Activated CD4-positive, alpha-beta memory T cell treated with anti-CD3 and anti-CD28 coated beads, Interleukin-2, amount 10 ng/mL, durations not matched to agents 7 days and 5 days (primary cell): Measurements from ENCODE around the gene ACTN1. TPM values are rescaled to one million over a fixed set of nuclear protein-coding genes. Genes with fewer than 3 reads are reported as not detected.

Experiments used
- CTCF ChIA-PET: fragments of 350-600 bp; sonication (Branson Sonifier 250); formaldehyde crosslinking; loops from one replicate; lab custom pipeline; 2021; ENCODE audit warnings: antibody characterized with exemption, inconsistent platforms; lab: Charles Lee
- POLR2A ChIA-PET: fragments of 350-600 bp; sonication (Branson Sonifier 250); formaldehyde crosslinking; loops from one replicate; lab custom pipeline; 2021; ENCODE audit warnings: antibody characterized with exemption; lab: Charles Lee
- DNase-seq: peaks from one replicate; pipeline ENCODE4 v3.0.0-alpha.2; 2020
- H3K27ac Mint-ChIP-seq: one replicate; pipeline ENCODE4 v1.8.0; 2021; ENCODE audit warnings: mild to moderate bottlenecking, mixed read lengths
- H3K27me3 Mint-ChIP-seq: one replicate; pipeline ENCODE4 v1.8.0; 2021; ENCODE audit warnings: mixed read lengths
- H3K36me3 Mint-ChIP-seq: one replicate; pipeline ENCODE4 v1.8.0; 2021; ENCODE audit warnings: low read depth, mixed read lengths
- H3K4me1 Mint-ChIP-seq: one replicate; pipeline ENCODE4 v1.8.0; 2021; ENCODE audit warnings: mixed read lengths
- H3K4me3 Mint-ChIP-seq: one replicate; pipeline ENCODE4 v1.8.0; 2021; ENCODE audit warnings: mild to moderate bottlenecking, mixed read lengths
- H3K9me3 Mint-ChIP-seq: one replicate; pipeline ENCODE4 v1.8.0; 2021; ENCODE audit warnings: mixed read lengths
- total RNA-seq, 2 experiments: library from RNA; stranded (reverse); gene quantifications; one replicate each; pipeline ENCODE4 v1.2.3, GENCODE V29; 2021

ACTN1 gene
- total RNA-seq, 2 experiments from 2014 or later, result 34.7 to 37.1 TPM

DNA sequence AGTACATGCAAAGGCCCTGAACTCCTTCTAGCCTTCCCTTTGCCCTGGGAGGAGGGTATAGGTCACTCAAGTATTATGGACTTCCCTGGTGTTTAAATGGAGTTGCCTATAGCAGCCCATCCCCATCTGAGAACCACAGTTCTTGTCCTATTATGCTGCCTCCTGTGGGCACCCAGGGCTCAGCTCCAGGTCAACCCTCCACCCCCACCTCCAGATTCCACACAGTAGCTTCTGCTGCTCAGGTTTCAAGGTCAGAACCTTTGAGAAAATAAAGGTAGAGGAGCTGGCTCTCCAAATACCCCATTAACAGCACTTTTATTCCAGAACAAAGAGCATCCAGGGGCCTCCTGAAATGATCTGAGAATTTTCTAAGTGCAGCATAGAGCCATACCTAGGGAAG is 57.4 kb downstream of the ACTN1 start:
- ChIA-PET CTCF (interaction anchor here (1.2 kb wide), 1 partner anchor 9 kb away, joined by 4 read pairs; no protein-coding TSS in a partner anchor), POLR2A (no interaction called here)
- no peaks in the 10 kb centered on the region for H3K27me3 Mint-ChIP-seq
- peaks cover 17% of the 10 kb centered on the region for H3K9me3 Mint-ChIP-seq
- no peak overlapping the region for H3K4me3 Mint-ChIP-seq
- H3K4me1 Mint-ChIP-seq, result no peaks in the 10 kb centered on the region
- no peak overlapping the region for H3K27ac Mint-ChIP-seq
- H3K36me3 Mint-ChIP-seq, result peaks cover 28% of the 10 kb centered on the region
- DNase-seq, result no peak

DNA sequence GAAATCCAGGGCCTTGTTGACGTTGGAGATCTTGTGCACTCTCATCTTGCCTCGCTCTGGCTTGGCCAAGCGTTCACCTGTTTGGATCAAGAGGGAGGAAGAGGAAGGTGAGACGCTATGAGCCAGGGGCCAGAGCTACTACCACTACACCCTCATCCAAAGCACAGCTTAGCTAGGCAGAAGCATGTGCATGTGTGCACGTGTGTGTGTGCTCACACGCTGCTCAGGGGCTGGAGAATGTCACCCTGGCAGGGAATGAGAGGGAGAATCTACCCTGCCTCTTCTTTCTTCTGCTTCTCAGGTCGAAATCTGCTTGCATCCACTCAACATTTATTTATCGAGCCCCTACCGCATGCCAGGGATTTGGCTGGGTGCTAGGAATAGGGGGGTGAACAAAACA is 58.1 kb downstream of the ACTN1 start:
- peaks cover 14% of the 10 kb centered on the region for H3K9me3 Mint-ChIP-seq
- no peak overlapping the region for H3K4me3 Mint-ChIP-seq
- H3K27ac Mint-ChIP-seq, result no peak overlapping the region
- no peak for DNase-seq
- ChIA-PET POLR2A (no interaction called here), CTCF (interaction anchor here (1.2 kb wide), 1 partner anchor 8 kb away, joined by 4 read pairs; no protein-coding TSS in a partner anchor)
- H3K4me1 Mint-ChIP-seq, result no peaks in the 10 kb centered on the region
- no peaks in the 10 kb centered on the region for H3K27me3 Mint-ChIP-seq
- peaks cover 24% of the 10 kb centered on the region for H3K36me3 Mint-ChIP-seq

DNA sequence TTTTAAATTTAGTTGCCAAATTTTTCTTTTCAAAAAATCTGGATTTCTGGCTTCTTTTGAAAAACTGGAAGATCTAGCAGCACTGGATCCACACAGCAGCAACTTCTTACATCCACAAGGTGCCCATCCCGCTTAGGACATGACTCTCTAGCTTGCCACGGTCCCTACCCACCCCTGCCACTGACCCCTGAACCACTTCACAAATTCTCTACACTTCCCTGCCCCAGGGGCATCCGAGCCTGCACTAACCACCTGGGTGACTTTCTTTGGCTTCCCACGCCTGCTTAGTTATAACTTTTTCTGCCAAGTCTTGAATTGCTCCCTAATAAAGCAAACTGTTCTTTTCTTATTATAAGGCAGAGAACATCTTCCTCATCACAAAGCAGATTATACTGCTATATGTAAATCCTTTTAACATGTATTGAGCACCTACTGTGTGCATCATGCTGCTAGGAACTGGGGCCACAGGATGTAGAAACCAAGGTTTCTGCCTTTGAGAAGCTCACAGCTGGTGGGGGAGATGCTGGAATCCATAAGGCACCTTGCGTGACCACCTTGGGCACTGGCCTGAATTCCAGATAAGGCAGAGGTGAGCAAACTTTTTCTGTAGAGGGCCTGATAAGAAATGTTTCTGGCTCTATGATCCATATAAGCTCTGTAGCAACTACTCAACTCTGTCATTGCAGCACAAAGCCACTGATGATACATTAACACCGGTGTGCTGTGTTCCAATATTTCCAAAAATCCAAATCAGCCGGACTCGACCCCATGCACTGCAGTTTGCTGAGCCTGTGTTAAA is 59.8 kb downstream of the ACTN1 start:
- no peak for DNase-seq
- ChIA-PET POLR2A (no interaction called here), CTCF (no interaction called here)
- Mint-ChIP-seq H3K36me3 (peaks cover 10% of the 10 kb centered on the region), H3K4me1 (no peaks in the 10 kb centered on the region), H3K9me3 (no peaks in the 10 kb centered on the region), H3K27ac (peak overlapping the region; percentile 28), H3K27me3 (no peaks in the 10 kb centered on the region), H3K4me3 (no peak overlapping the region)

DNA sequence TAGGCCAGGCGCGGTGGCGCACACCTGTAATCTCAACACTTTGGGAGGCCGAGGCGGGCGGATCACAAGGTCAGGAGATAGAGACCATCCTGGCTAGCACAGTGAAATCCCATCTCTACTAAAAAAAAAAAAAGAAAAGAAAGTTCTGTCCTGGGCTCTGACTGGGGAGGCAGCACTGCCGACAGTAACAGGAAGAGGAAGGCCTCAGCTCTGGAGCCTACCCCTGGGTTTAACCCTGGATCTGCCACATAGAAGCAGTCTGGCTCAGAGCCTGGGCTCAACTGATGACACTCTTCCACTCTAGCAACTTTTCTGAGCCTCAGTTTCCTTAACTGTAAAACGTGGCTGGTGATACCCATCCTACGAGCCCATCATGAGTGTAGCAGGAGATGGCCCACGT is 60.5 kb downstream of the ACTN1 start:
- H3K36me3 Mint-ChIP-seq, result peaks cover 7% of the 10 kb centered on the region
- ChIA-PET POLR2A (no interaction called here), CTCF (no interaction called here)
- no peaks in the 10 kb centered on the region for H3K9me3 Mint-ChIP-seq
- no peak overlapping the region for H3K4me3 Mint-ChIP-seq
- H3K27me3 Mint-ChIP-seq, result no peaks in the 10 kb centered on the region
- no peak overlapping the region for H3K27ac Mint-ChIP-seq
- no peak for DNase-seq
- no peaks in the 10 kb centered on the region for H3K4me1 Mint-ChIP-seq

DNA sequence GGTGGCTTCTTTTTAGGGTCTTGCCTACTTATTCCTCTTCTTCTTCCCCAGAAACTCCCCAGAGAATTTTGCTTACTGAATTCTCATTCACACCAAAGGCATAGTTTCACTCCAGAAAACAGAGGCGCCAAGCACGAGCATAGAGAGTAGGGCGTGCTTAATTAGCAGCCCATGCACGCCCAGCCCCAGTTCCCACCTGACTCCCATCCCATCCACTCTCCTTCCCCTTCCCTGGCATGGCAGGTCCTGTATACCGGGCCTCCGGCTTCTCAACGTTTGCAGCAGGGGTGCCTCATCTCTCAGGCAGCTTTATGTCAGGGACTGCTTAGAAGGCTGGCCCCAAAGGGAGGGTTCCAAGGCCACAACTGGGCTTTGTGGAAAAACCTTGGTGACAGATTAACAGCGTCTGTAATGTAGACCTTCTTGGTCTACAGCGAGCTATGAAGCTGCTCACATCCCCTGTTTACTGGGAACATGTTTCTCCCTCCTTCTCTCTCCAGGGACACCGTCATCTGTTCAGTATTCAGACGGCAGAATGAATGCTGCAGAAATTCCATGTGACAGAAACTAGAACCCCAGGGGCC is 62.7 kb downstream of the ACTN1 start:
- no peak for DNase-seq
- Mint-ChIP-seq H3K4me1 (peaks cover under 1% of the 10 kb centered on the region), H3K4me3 (no peak overlapping the region), H3K9me3 (no peaks in the 10 kb centered on the region), H3K27me3 (no peaks in the 10 kb centered on the region), H3K36me3 (peaks cover 7% of the 10 kb centered on the region), H3K27ac (no peak overlapping the region)
- CTCF ChIA-PET, result interaction anchor here (0.7 to 0.8 kb wide), 2 partner anchors 174 to 191 kb away, joined by 3 to 4 read pairs; no protein-coding TSS in a partner anchor
- POLR2A ChIA-PET, result no interaction called here

GRCh38 chr14:68913516-68913915 is 65.6 kb downstream of the ACTN1 start:
- CTCF ChIA-PET, result interaction anchor here (1.0 to 5.2 kb wide), 10 partner anchors 10 to 216 kb away, joined by 3 to 58 read pairs (median 4); no protein-coding TSS in a partner anchor
- no peak overlapping the region for H3K27ac Mint-ChIP-seq
- H3K4me3 Mint-ChIP-seq, result no peak overlapping the region
- POLR2A ChIA-PET, result no interaction called here
- H3K36me3 Mint-ChIP-seq, result no peaks in the 10 kb centered on the region
- peaks cover 1% of the 10 kb centered on the region for H3K4me1 Mint-ChIP-seq
- DNase-seq, result no peak
- no peaks in the 10 kb centered on the region for H3K9me3 Mint-ChIP-seq
- H3K27me3 Mint-ChIP-seq, result no peaks in the 10 kb centered on the region

DNA sequence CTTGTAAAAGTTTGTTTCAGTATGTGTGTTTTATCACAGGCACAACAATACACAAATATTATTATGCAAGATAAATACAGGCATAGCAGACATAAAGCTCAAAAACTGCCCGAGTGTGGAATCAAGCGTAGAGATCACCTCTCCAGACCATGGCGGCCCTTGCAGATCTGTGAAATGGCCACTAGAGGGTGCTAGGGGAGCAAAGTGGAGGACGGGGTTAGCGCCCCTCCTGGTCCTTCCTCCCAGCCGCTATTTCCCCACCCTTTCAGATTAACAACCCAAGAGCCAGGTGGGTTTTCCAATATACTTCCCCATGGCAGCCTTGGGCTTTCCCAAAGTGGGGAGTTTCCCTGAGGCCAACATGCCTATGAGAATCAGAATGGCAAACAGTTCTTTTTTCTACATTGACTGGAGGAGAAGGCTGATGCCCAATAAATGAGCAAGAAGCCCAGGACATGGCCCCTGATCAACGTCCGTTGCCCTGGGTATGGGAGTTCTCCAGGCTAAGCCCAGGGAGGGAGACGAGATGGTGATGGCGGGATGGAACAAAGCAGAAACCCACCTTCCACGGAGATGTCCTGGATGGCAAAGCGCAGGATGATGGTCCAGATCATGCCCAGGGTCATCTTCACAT is 67.4 kb downstream of the ACTN1 start:
- no peaks in the 10 kb centered on the region for H3K36me3 Mint-ChIP-seq
- H3K4me3 Mint-ChIP-seq, result no peak overlapping the region
- H3K4me1 Mint-ChIP-seq, result peaks cover 1% of the 10 kb centered on the region
- no peaks in the 10 kb centered on the region for H3K9me3 Mint-ChIP-seq
- POLR2A ChIA-PET, result interaction anchor here (1.0 kb wide), 1 partner anchor 196 kb away, joined by 5 read pairs; no protein-coding TSS in a partner anchor
- CTCF ChIA-PET, result interaction anchor here (0.6 to 5.2 kb wide), 40 partner anchors 9 to 628 kb away, joined by 3 to 58 read pairs (median 4); no protein-coding TSS in a partner anchor
- no peaks in the 10 kb centered on the region for H3K27me3 Mint-ChIP-seq
- H3K27ac Mint-ChIP-seq, result no peak overlapping the region
- peak; percentile 73 for DNase-seq

- DNase-seq, result no peak
- Mint-ChIP-seq H3K27me3 (no peaks in the 10 kb centered on the region), H3K4me1 (peaks cover 1% of the 10 kb centered on the region), H3K9me3 (no peaks in the 10 kb centered on the region), H3K4me3 (no peak overlapping the region), H3K27ac (no peak overlapping the region), H3K36me3 (no peaks in the 10 kb centered on the region)
- ChIA-PET POLR2A (interaction anchor here (0.8 kb wide), 1 partner anchor 197 kb away, joined by 3 read pairs; no protein-coding TSS in a partner anchor), CTCF (interaction anchor here (1.0 to 5.2 kb wide), 19 partner anchors 9 to 197 kb away, joined by 3 to 58 read pairs (median 8); no protein-coding TSS in a partner anchor)
These were observed 68.6 kb downstream of the ACTN1 start for GRCh38 chr14:68910540-68910939.

- no peak overlapping the region for H3K4me3 Mint-ChIP-seq
- ChIA-PET POLR2A (no interaction called here), CTCF (interaction anchor here (2.2 to 4.0 kb wide), 2 partner anchors 45 to 194 kb away, joined by 13 to 15 read pairs; no protein-coding TSS in a partner anchor)
- no peak overlapping the region for H3K27ac Mint-ChIP-seq
- H3K27me3 Mint-ChIP-seq, result no peaks in the 10 kb centered on the region
- no peaks in the 10 kb centered on the region for H3K9me3 Mint-ChIP-seq
- no peaks in the 10 kb centered on the region for H3K36me3 Mint-ChIP-seq
- H3K4me1 Mint-ChIP-seq, result peaks cover 1% of the 10 kb centered on the region
- DNase-seq, result no peak
These were observed 70.3 kb downstream of the ACTN1 start for GRCh38 chr14:68908803-68909202.

DNA sequence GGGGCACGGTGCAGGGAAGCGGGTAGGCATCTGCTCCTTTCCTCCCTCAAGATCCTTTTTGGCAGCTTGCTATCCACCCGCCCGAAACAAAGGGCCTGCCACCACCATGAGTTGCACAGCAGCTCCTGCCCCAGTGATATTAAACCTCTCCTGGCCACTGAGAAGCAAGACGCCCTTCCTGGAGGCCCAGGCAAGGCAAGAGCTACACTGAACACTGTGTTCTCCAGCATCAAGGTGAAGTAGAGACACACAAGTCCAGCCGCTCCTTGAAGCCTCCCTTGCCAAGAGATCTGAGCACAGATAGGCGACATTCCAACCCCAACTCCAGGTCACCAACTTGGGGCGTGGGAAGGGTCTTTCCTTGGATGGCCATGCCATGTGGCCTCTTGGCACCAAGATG is 70.9 kb downstream of the ACTN1 start:
- CTCF ChIA-PET, result interaction anchor here (0.8 to 2.2 kb wide), 2 partner anchors 45 to 195 kb away, joined by 3 to 15 read pairs; no protein-coding TSS in a partner anchor
- no peak for DNase-seq
- Mint-ChIP-seq H3K27me3 (no peaks in the 10 kb centered on the region), H3K27ac (no peak overlapping the region), H3K36me3 (no peaks in the 10 kb centered on the region), H3K4me1 (peaks cover 1% of the 10 kb centered on the region), H3K9me3 (no peaks in the 10 kb centered on the region), H3K4me3 (no peak overlapping the region)
- POLR2A ChIA-PET, result no interaction called here

- CTCF ChIA-PET, result no interaction called here
- H3K27me3 Mint-ChIP-seq, result no peaks in the 10 kb centered on the region
- H3K4me3 Mint-ChIP-seq, result no peak overlapping the region
- H3K4me1 Mint-ChIP-seq, result peaks cover under 1% of the 10 kb centered on the region
- no peak overlapping the region for H3K27ac Mint-ChIP-seq
- POLR2A ChIA-PET, result no interaction called here
- DNase-seq, result no peak
- no peaks in the 10 kb centered on the region for H3K9me3 Mint-ChIP-seq
- H3K36me3 Mint-ChIP-seq, result no peaks in the 10 kb centered on the region
These were observed 72.7 kb downstream of the ACTN1 start for GRCh38 chr14:68906439-68906838.

DNA sequence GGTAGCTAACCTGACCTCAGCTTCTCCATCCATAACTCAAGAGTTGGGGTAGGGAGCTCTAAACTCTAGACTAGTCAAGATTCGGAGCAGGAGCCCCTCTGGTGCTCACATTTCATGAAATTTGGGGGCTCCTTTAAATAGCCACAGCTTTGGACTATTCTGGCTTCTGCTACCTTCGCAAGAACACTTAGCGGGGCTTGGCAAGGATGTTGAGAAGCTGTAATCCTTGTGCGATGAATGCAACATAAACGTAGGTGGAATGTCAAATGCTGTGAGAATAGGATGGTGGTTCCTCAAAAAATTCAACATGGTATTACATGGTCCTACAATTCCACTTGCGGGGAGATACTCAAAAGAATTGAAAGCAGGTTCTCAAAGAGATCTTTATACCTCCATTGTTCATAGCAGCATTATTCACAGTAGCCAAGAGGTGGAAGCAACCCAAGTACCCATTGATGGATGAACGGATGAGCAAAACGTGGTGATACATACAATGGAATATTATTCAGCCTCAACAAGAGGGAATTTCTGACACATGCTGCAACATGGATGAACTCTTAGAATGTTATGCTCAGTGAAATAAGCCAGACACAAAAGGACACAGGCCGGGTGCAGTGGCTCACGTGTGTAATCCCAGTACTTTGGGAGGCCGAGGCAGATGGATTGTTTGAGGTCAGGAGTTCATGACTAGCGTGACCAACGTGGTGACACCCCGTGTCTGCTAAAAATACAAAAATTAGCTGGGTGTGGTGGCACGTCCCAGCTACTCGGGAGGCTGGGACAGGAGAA is 73.8 kb downstream of the ACTN1 start:
- no peaks in the 10 kb centered on the region for H3K9me3 Mint-ChIP-seq
- no peak for DNase-seq
- CTCF ChIA-PET, result interaction anchor here (1.0 kb wide), 1 partner anchor 151 kb away, joined by 3 read pairs; no protein-coding TSS in a partner anchor
- peaks cover 4% of the 10 kb centered on the region for H3K36me3 Mint-ChIP-seq
- H3K27me3 Mint-ChIP-seq, result no peaks in the 10 kb centered on the region
- H3K4me1 Mint-ChIP-seq, result no peaks in the 10 kb centered on the region
- H3K27ac Mint-ChIP-seq, result no peak overlapping the region
- POLR2A ChIA-PET, result interaction anchor here (0.6 to 1.2 kb wide), 2 partner anchors 12 to 488 kb away, joined by 3 read pairs; no protein-coding TSS in a partner anchor
- H3K4me3 Mint-ChIP-seq, result no peak overlapping the region
